Fibroblast of lung (primary cell): ENCODE measurements around the gene NUAK2.

Experiments used
- CTCF ChIP-seq, 2 donors: IDR thresholded peaks in 1 of 2; conservative IDR thresholded peaks in 1 of 2; 1 replicate in 1 of 2; 2 replicates in 1 of 2; pipeline ENCODE4 v1.5.1; 2011 to 2012; ENCODE audit warnings: low read length in 2 of 2, control low read depth in 1 of 2, inconsistent platforms in 1 of 2, low read depth in 1 of 2, mild to moderate bottlenecking in 1 of 2
- EZH2 ChIP-seq: IDR thresholded peaks from 2 replicates; pipeline ENCODE4 v1.5.1; 2012; ENCODE audit warnings: low read length, control low read depth, mild to moderate bottlenecking; ENCODE audit errors: missing control alignments

- TF ChIP-seq CTCF (conservative IDR thresholded peaks at IDR 0.05 in 1 of 2, IDR thresholded peaks at IDR 0.05 in 1 of 2; ENCODE audit: low read depth in 1 of 2, low read length in 2 of 2): no peak
- no peak for TF ChIP-seq EZH2
These were observed 19.1 kb upstream of the NUAK2 start for GRCh38 chr1:205340676-205341075.
